GM19467 (cell line): ENCODE data around the gene PKN2.

Experiments used
- ATAC-seq: cut with Tn5 transposase; IDR thresholded peaks from one replicate; pipeline ENCODE4 v1.9.1; 2021; ENCODE audit warnings: mild to moderate bottlenecking, moderate library complexity; ENCODE audit not compliant: unreplicated experiment

Gene PKN2

GRCh38 chr1:88731475-88732269, 47.6 kb downstream of the PKN2 start:
- ATAC-seq = no peak

GRCh38 chr1:88735382-88735781, 51.3 kb downstream of the PKN2 start:
- no peak for ATAC-seq

DNA sequence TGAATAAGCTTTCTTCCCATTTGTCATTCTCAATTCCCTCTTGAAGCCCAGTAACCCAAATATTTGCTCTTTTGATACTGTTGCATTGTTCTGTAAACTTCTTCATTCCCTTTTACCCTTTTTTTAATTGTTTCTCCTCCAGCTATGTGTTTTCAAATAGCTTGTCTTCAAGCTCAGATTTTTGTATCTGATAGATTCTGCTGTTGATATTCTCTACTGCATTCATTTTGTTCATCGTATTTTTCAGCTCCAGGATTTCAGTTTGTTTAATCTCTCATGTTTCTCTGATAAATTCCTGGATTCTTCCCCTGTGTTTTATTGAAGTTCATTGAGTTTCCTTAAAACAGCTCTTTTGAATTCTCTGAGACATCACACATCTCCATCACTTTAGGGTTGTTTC, 51.8 kb downstream of the PKN2 start:
- ATAC-seq = no peak

DNA sequence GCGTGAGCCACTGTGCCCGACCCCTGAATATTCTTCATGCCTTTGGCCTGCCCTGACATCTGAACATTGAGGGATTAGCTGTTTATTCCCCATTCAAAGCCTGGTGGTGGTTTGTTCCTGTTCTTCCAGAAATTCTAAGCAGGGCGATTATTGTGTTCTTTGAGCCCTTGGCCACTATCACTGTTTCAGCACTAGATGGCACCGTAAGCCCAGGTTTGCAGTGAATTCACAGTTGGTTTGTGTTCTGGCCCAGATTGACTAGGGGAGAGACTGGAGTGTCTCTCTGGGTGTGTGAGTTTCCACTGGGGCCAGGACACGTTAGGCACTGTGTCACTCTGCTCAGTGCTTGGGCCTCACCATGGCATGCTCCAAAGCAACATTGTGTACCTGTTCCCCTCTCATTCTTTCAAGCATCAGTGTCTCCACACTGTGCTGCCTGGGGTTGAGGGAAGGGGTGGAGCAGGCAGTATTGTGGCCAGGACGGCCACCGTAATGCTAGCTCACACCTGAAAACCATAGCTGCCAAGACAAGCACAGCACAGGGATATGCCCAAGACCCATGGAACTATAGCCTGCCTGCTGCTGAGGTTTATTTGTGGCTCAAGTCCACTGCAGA, 52.7 kb downstream of the PKN2 start:
- ATAC-seq = no peak

GRCh38 chr1:88737338-88737927, 53.4 kb downstream of the PKN2 start:
- ATAC-seq = no peak

- no peak for ATAC-seq
Observed at GRCh38 chr1:88740784-88741183, 56.7 kb downstream of the PKN2 start.

DNA sequence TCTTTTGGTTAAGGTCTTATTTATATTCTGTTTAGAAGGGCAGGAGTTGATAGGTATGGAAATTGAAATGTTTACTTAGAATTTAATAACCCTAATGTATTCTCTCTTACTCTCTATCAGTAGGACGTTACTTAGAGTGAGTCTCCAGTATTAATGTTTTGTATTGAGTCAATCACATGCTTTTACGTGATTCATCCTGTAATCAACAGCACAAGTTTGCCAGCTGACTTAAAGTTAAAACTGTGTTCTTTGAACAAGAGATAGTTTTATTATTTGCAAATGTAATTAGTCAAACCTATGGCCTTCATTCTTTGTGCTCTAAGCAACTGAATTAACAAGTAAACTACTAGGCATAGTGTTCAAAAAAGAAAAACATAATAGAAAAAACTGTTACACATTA, 57.3 kb downstream of the PKN2 start:
- no peak for ATAC-seq

GRCh38 chr1:88742531-88742930, 58.5 kb downstream of the PKN2 start:
- no peak for ATAC-seq

DNA sequence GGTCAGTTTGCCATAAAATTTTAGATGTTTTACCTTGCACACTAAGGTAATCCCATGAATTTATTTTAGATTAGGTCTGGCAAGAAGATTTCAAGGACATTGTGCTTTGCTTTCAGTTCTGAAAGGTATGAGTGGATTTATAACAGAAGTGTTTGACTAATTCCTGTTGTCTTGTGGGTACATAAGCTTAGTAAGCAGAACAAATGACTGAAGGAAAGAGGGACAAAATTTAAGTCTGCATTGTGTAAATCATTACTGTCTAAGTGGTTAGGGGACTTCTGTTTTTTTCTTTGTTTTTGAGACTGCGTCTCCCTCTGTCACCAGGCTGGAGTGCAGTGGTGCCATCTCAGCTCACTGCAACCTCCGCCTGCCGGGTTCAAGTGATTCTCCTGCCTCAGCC, 60.1 kb downstream of the PKN2 start:
- ATAC-seq = no peak

DNA sequence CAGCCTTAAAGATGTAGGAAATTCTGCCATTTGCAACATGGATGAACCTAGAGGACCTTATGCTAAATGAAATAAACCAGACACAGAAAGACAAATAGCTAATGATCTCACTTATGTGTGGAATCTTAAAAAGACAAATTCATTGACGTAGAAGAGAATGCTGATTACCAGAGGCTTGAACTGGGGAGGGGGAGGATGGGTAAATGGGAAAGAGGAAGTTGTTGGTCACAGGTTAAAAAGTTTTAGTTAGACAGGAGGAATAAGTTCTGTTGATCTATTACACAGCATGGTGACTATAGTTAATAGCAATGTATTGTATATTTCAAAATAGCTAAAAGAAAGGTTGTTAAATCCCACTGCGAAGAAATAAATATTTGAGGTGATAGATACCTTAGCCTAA, 62.8 kb downstream of the PKN2 start:
- ATAC-seq = no peak

- no peak for ATAC-seq
Observed at GRCh38 chr1:88751714-88752113, 67.6 kb downstream of the PKN2 start.

DNA sequence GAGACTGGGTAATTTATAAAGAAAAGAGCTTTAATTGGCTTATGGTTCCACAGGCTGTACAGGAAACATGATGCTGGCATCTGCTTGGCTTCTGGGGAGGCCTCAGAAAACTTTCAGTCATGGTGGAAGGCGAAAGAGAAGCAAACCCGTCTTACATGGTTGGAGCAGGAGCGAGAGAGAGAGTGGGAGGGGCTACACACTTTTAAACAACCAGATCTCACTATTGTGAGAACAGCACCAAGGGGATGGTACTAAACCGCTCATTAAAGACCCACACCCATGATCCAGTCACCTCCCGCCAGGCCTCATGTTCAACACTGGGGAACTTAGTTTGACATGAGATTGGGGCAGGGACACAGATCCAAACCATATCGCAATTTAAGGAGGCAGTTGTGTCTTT, 69.4 kb downstream of the PKN2 start:
- no peak for ATAC-seq

DNA sequence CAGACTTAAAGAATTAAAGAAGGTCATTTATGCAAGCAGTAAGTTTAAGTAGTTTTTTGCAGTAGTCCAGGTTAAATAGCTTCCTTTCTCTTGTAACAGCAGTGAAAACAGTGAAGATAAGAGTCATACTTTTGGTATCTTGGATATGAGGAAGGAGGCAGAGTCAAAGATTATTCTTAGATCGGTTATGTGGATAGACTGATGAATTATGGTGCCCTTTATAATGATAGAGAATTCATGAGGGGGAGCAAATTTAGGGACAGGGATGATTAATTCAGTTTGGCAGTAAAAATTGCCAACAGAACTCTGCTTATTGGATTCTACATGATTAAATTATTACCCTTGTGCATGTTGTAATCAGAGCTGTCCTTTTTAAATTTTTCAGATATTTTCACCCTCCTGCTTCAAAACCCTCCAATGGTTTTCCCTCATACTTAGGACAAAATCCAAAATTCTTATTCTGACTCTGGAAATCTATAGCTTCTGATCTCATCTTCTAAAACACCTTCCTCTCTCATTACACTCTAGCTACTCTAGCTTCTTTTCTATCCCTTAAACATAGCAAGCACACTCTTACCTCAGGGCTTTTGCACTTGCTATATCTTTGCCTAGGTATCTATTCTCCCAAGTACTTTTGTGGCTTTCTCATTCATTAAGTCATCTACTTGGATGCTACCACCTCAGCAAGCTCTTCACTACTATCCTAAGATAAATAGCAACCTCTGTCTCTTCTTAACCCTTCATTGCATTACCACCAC, 79.8 kb downstream of the PKN2 start:
- ATAC-seq = no peak

- ATAC-seq = no peak
Observed at GRCh38 chr1:88768187-88768586, 84.1 kb downstream of the PKN2 start.

GRCh38 chr1:88768816-88769215, 84.7 kb downstream of the PKN2 start:
- no peak for ATAC-seq

GRCh38 chr1:88773540-88774150, 89.6 kb downstream of the PKN2 start:
- no peak for ATAC-seq

DNA sequence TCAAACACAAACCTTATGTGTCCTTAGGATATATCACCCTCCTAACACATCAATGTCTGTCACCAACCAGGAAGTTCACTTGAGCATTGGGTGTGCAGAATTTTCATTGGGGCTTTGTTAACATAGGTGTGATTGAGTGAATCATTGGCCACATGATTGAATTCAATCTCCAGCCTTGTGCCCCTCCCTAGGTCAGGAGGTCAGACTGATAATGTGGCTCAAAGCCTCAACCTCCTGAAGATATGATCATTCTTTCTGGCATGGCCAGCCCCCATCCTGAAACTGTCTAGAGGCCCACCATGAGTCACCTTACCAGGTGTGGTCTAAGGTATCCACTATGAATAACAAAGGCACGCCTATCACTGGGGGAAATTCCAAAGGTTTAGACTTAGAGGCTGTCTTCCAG, 90.1 kb downstream of the PKN2 start:
- no peak for ATAC-seq

DNA sequence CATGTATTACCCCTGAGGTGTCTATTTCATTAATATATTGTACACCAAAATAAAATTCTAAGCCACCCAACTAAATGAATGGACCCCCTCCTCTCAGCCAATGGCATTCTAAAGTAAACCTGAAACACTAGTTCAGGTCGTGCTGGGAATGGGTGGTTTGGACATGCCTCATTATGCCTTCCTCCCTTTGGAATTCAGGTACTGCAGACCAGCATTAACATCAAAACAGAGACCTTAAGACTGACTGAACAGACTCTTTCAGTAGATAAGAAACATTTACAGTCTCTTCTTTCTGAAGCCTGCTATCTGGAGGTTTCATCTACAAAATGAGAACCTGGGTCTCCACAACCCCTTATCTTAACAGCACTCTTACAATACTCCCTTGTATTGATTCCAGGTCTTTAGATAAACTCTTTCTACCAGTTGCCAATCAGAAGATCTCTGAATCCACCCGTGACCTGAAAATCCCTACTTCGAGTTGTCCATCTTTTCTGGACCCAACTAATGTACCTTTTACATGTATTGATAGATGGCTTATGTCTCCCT, 93.6 kb downstream of the PKN2 start:
- no peak for ATAC-seq

- no peak for ATAC-seq
Observed at GRCh38 chr1:88779880-88780279, 95.8 kb downstream of the PKN2 start.

- ATAC-seq = no peak
Observed at GRCh38 chr1:88780485-88780884, 96.4 kb downstream of the PKN2 start.

GRCh38 chr1:88783145-88783544, 99.1 kb downstream of the PKN2 start:
- no peak for ATAC-seq
